22Rv1 (cell line): Measurements from ENCODE around the gene CCDC30.

Source experiments
- CTCF ChIP-seq: fragments of 450-650 bp; IDR thresholded peaks from 2 replicates; pipeline ENCODE4 v1.5.1; 2017; ENCODE audit warnings: mild to moderate bottlenecking
- ZFX ChIP-seq: fragments of 450-650 bp; IDR thresholded peaks from 2 replicates; pipeline ENCODE4 v1.6.1; 2017; ENCODE audit warnings: antibody characterized with exemption, borderline replicate concordance

GRCh38 chr1:42518908-42519307 lies 55.8 kb downstream of the CCDC30 start:
- no peak for TF ChIP-seq CTCF
- TF ChIP-seq ZFX = no peak
